ENCODE results near the gene LDHD. TPM values are rescaled to one million over a fixed set of nuclear protein-coding genes. Genes with fewer than 3 reads are reported as not detected.
A peak's percentile ranks its signal among the peaks of the same experiment; 100 is the strongest.

LDHD gene
- total RNA-seq, 2 donors from 2014 or later = 28.8 to 65.6 TPM

GRCh38 chr16:75088216-75088615 lies 28.4 kb downstream of the LDHD start:
- H3K36me3 ChIP-seq = no peaks in the 10 kb centered on the region
- H3K9me3 ChIP-seq = no peaks in the 10 kb centered on the region
- no peaks in the 10 kb centered on the region for H3K27me3 ChIP-seq
- no peak for TF ChIP-seq CTCF (IDR thresholded peaks at IDR 0.05)
- H3K27ac ChIP-seq = no peak overlapping the region
- DNase-seq (ENCODE audit: low spot score) = no peak
- H3K4me1 ChIP-seq = peaks cover 0 to 40% of the 10 kb centered on the region in 2 donors
- H3K4me3 ChIP-seq = no peak overlapping the region

GRCh38 chr16:75087375-75087979 lies 29.1 kb downstream of the LDHD start:
- H3K27me3 ChIP-seq = no peaks in the 10 kb centered on the region
- peak; percentile 64 for DNase-seq (ENCODE audit: low spot score)
- peaks cover 0 to 40% of the 10 kb centered on the region in 2 donors for H3K4me1 ChIP-seq
- no peaks in the 10 kb centered on the region for H3K9me3 ChIP-seq
- no peak for TF ChIP-seq CTCF (IDR thresholded peaks at IDR 0.05)
- peak overlapping the region in 1 of 2 donors; percentile 20 for H3K4me3 ChIP-seq
- H3K36me3 ChIP-seq = no peaks in the 10 kb centered on the region
- H3K27ac ChIP-seq = peak overlapping the region; percentile 67 to 69

- no peak for TF ChIP-seq CTCF (IDR thresholded peaks at IDR 0.05)
- Histone ChIP-seq H3K27ac (peak overlapping the region; percentile 67 to 69), H3K9me3 (no peaks in the 10 kb centered on the region), H3K36me3 (no peaks in the 10 kb centered on the region), H3K4me3 (no peak overlapping the region), H3K27me3 (no peaks in the 10 kb centered on the region), H3K4me1 (peaks cover 0 to 42% of the 10 kb centered on the region in 2 donors)
- DNase-seq (ENCODE audit: low spot score) = no peak
Measured at GRCh38 chr16:75086688-75087374, 29.7 kb downstream of the LDHD start.

GRCh38 chr16:75086281-75086680 lies 30.3 kb downstream of the LDHD start:
- Histone ChIP-seq H3K9me3 (no peaks in the 10 kb centered on the region), H3K4me1 (peaks cover 0 to 47% of the 10 kb centered on the region in 2 donors), H3K27me3 (no peaks in the 10 kb centered on the region), H3K27ac (no peak overlapping the region), H3K4me3 (no peak overlapping the region), H3K36me3 (no peaks in the 10 kb centered on the region)
- no peak for DNase-seq (ENCODE audit: low spot score)
- no peak for TF ChIP-seq CTCF (IDR thresholded peaks at IDR 0.05)

- Histone ChIP-seq H3K4me1 (peaks cover 0 to 53% of the 10 kb centered on the region in 2 donors), H3K4me3 (no peak overlapping the region), H3K27ac (no peak overlapping the region), H3K36me3 (no peaks in the 10 kb centered on the region), H3K27me3 (no peaks in the 10 kb centered on the region), H3K9me3 (no peaks in the 10 kb centered on the region)
- DNase-seq (ENCODE audit: low spot score) = no peak
- no peak for TF ChIP-seq CTCF (IDR thresholded peaks at IDR 0.05)
Measured at GRCh38 chr16:75085556-75085955, 31.0 kb downstream of the LDHD start.

All from right atrium auricular region (tissue), 2 donors.